Fibroblast of skin of scalp (primary cell): ENCODE measurements around the gene TULP3. TPM values are rescaled to one million over a fixed set of nuclear protein-coding genes. Genes with fewer than 3 reads are reported as not detected.
"Not testable (repeated sequence)": the region's sequence is repeated elsewhere in the genome, so short reads cannot be mapped to it uniquely, and the experiment has no call there.

ENCODE experiments used
- DNase-seq: peaks from one replicate; pipeline ENCODE4 v3.0.0-alpha.2; 2013
- polyA plus RNA-seq, 2 experiments: library from polyadenylated mRNA; unstranded; fragments of 120-200 nt; gene quantifications; one replicate each; pipeline ENCODE4 v1.2.1, GENCODE V29; 2013; ENCODE audit not compliant: insufficient read length in 2 of 2

The TULP3 gene
- 41.4 TPM for polyA plus RNA-seq (2013, experiment 1 of 2; ENCODE audit: insufficient read length)
- 44.0 TPM for polyA plus RNA-seq (2013, experiment 2 of 2; ENCODE audit: insufficient read length)

GRCh38 chr12:2890388-2891239, at the start of gene TULP3:
TULP3 (plus strand) TSS chr12:2890891; CDS start chr12:2890948, 57 bp downstream.
- peak; percentile 99 for DNase-seq

GRCh38 chr12:2841056-2841650, 49.5 kb upstream of the TULP3 start:
- no peak for DNase-seq

GRCh38 chr12:2842948-2843347, 47.7 kb upstream of the TULP3 start:
- no peak for DNase-seq

- peak; percentile 52 for DNase-seq
These were observed 45.9 kb upstream of the TULP3 start for GRCh38 chr12:2844786-2845185.

- DNase-seq = peak; percentile 87
These were observed 45.4 kb upstream of the TULP3 start for GRCh38 chr12:2845280-2845679.

- peak; percentile 25 for DNase-seq
These were observed 38.8 kb upstream of the TULP3 start for GRCh38 chr12:2851931-2852330.

GRCh38 chr12:2853626-2854025, 37.1 kb upstream of the TULP3 start:
- peak; percentile 85 for DNase-seq

GRCh38 chr12:2854669-2855453, 35.8 kb upstream of the TULP3 start:
- no peak for DNase-seq

- DNase-seq = no peak
These were observed 35.1 kb upstream of the TULP3 start for GRCh38 chr12:2855546-2855945.

GRCh38 chr12:2856051-2856450, 34.6 kb upstream of the TULP3 start:
- DNase-seq = no peak

GRCh38 chr12:2857021-2857431, 33.7 kb upstream of the TULP3 start, which contains the start of gene TEX52:
TEX52 (minus strand) TSS chr12:2857039; CDS start chr12:2857026, 13 bp downstream.
- no peak for DNase-seq

GRCh38 chr12:2857576-2857975, 33.1 kb upstream of the TULP3 start:
- DNase-seq = no peak

GRCh38 chr12:2858334-2858733, 32.4 kb upstream of the TULP3 start:
- DNase-seq = no peak

GRCh38 chr12:2858944-2859421, 31.7 kb upstream of the TULP3 start:
- DNase-seq = no peak

GRCh38 chr12:2860170-2860569, 30.5 kb upstream of the TULP3 start:
- no peak for DNase-seq

GRCh38 chr12:2862876-2863275, 27.8 kb upstream of the TULP3 start:
- no peak for DNase-seq

GRCh38 chr12:2863402-2863801, 27.3 kb upstream of the TULP3 start:
- DNase-seq = not testable (repeated sequence)

GRCh38 chr12:2864198-2864597, 26.5 kb upstream of the TULP3 start:
- DNase-seq = no peak

GRCh38 chr12:2868986-2869632, 21.6 kb upstream of the TULP3 start:
- peak; percentile 19 for DNase-seq

- peak; percentile 16 for DNase-seq
These were observed 14.2 kb upstream of the TULP3 start for GRCh38 chr12:2876431-2877046.

GRCh38 chr12:2877047-2877952, 13.4 kb upstream of the TULP3 start, which contains the start of the genes FOXM1 and RHNO1:
FOXM1 (minus strand) TSS chr12:2877174; CDS start chr12:2874478, 2,696 bp downstream.
RHNO1 (plus strand) TSS chr12:2877223; CDS start chr12:2885367, 8,144 bp downstream.
- DNase-seq = peak; percentile 89
